Activated T-cell treated with anti-CD3 and anti-CD28 coated beads, Interleukin-2, amount 50 U/mL, for 72 hours (primary cell): Measurements from ENCODE around the gene KRTAP10-9. TPM values are rescaled to one million over a fixed set of nuclear protein-coding genes. Genes with fewer than 3 reads are reported as not detected.
"Not testable (repeated sequence)": the region's sequence is repeated elsewhere in the genome, so short reads cannot be mapped to it uniquely, and the experiment has no call there.

Source experiments
- ATAC-seq, 2 donors: fragments of 150-1000 bp; cut with Tn5 transposase; replicated peaks in 1 of 2; 2 replicates each; pipeline ENCODE4 v1.10.0; 2021; ENCODE audit warnings: moderate library complexity in 2 of 2, mild to moderate bottlenecking in 1 of 2
- DNase-seq, 2 donors: peaks; one replicate each; pipeline ENCODE4 v3.0.0; 2021 to 2022; ENCODE audit warnings: mixed read lengths in 1 of 2
- H3K27ac Mint-ChIP-seq: one replicate; pipeline ENCODE4 v1.8.0; 2022; ENCODE audit warnings: mild to moderate bottlenecking, moderate library complexity, mixed read lengths
- H3K27me3 Mint-ChIP-seq: one replicate; pipeline ENCODE4 v1.8.0; 2022; ENCODE audit warnings: low read depth, mixed read lengths
- H3K36me3 Mint-ChIP-seq, 2 donors: one replicate each; pipeline ENCODE4 v1.8.0; 2022; ENCODE audit warnings: mixed read lengths in 2 of 2, mild to moderate bottlenecking in 1 of 2; ENCODE audit not compliant: insufficient read depth in 2 of 2
- H3K4me1 Mint-ChIP-seq: one replicate; pipeline ENCODE4 v1.8.0; 2022; ENCODE audit warnings: low read depth, mixed read lengths
- H3K4me3 Mint-ChIP-seq, 2 donors: one replicate each; pipeline ENCODE4 v1.8.0; 2022; ENCODE audit warnings: mild to moderate bottlenecking in 2 of 2, mixed read lengths in 2 of 2, moderate library complexity in 2 of 2
- H3K9me3 Mint-ChIP-seq, 2 donors: one replicate each; pipeline ENCODE4 v1.8.0; 2022; ENCODE audit warnings: mixed read lengths in 2 of 2
- total RNA-seq, 2 donors: library from RNA; stranded (reverse); gene quantifications; one replicate each; pipeline ENCODE4 v1.2.3, GENCODE V29; 2022

The KRTAP10-9 gene
- total RNA-seq, 2 donors from 2014 or later, result not detected

GRCh38 chr21:44643741-44644310, 16.9 kb downstream of the KRTAP10-9 start:
- H3K36me3 Mint-ChIP-seq, result peaks cover 16 to 19% of the 10 kb centered on the region in 2 donors
- H3K27me3 Mint-ChIP-seq, result no peaks in the 10 kb centered on the region
- no peaks in the 10 kb centered on the region for H3K4me1 Mint-ChIP-seq
- no peak overlapping the region for H3K4me3 Mint-ChIP-seq
- ATAC-seq (no peak), DNase-seq (no peak)
- H3K9me3 Mint-ChIP-seq, result peaks cover 19 to 21% of the 10 kb centered on the region in 2 donors
- H3K27ac Mint-ChIP-seq, result peak overlapping the region; percentile 87

DNA sequence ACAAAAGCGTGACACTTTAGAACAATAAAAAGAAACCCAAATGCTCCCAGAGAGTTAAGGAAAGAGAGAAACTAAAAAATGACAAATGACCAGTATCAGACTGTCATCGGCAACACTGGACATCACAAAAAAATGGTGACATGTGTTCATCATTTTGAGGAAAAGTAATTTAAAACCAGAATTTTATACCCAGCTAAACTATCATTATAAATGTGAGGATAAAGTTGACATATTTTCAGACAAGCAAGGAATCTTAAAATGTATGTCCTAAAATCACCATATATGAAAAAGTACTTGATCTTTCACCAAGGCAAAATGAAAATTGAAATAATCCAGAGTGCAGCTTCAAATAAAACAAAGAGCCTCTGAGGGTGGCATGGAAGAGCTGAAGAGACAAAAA, 18.0 kb downstream of the KRTAP10-9 start:
- Mint-ChIP-seq H3K9me3 (peaks cover 19 to 21% of the 10 kb centered on the region in 2 donors), H3K36me3 (peaks cover 16 to 19% of the 10 kb centered on the region in 2 donors)

DNA sequence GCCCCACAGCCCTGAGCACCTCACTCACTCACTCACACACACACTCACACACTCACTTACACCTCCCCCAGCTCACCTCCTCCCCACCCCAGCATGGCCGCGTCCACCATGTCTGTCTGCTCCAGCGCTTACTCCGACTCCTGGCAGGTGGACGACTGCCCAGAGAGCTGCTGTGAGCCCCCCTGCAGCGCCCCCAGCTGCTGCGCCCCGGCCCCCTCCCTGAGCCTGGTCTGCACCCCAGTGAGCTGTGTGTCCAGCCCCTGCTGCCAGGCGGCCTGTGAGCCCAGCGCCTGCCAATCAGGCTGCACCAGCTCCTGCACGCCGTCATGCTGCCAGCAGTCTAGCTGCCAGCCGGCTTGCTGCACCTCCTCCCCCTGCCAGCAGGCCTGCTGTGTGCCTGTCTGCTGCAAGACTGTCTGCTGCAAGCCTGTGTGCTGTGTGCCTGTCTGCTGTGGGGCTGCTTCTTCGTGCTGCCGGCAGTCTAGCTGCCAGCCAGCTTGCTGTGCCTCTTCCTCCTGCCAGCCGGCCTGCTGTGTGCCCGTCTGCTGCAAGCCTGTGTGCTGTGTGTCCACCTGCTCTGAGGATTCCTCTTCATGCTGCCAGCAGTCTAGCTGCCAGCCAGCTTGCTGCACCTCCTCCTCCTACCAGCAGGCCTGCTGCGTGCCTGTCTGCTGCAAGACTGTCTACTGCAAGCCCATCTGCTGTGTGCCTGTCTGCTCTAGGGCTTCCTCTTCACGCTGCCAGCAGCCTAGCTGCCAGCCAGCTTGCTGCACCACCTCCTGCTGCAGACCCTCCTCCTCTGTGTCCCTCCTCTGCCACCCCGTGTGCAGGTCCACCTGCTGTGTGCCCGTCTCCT, 19.7 kb downstream of the KRTAP10-9 start, which contains the start of gene KRTAP10-11:
KRTAP10-11 (plus strand) TSS at position 49 of the 856 bp plus-strand sequence; CDS start at position 94, 45 bp downstream.
- Mint-ChIP-seq H3K36me3 (peaks cover 13% of the 10 kb centered on the region in 2 donors), H3K9me3 (peaks cover 13 to 15% of the 10 kb centered on the region in 2 donors)
- not testable (repeated sequence) for H3K27me3 Mint-ChIP-seq, DNase-seq, ATAC-seq, H3K4me1 Mint-ChIP-seq, H3K4me3 Mint-ChIP-seq, H3K27ac Mint-ChIP-seq

More for the DNA sequence above, 18.0 kb downstream of the KRTAP10-9 start:
- Mint-ChIP-seq H3K27ac (peak overlapping the region; percentile 87), H3K4me1 (no peaks in the 10 kb centered on the region), H3K27me3 (no peaks in the 10 kb centered on the region), H3K4me3 (no peak overlapping the region)
- DNase-seq (no peak), ATAC-seq (no peak)

DNA sequence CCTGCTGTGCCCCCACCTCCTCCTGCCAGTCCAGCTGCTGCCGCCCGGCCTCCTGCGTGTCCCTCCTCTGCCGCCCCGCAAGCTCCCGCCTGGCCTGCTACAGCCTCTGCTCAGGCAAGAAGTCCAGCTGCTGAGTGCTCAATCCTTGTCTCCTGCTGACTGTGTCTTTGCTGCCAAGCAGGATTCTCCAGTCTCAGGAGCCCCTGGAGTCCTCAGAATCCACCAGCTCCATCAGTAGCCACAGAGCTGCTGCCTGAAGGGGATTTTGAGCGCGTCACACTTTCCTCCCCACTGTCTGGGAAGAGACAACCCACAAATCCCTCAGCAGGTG, 20.3 kb downstream of the KRTAP10-9 start:
- no peaks in the 10 kb centered on the region for H3K27me3 Mint-ChIP-seq
- H3K4me1 Mint-ChIP-seq, result no peaks in the 10 kb centered on the region
- H3K9me3 Mint-ChIP-seq, result peaks cover 13 to 15% of the 10 kb centered on the region in 2 donors
- DNase-seq (no peak), ATAC-seq (no peak)
- no peak overlapping the region for H3K4me3 Mint-ChIP-seq
- H3K36me3 Mint-ChIP-seq, result peaks cover 13% of the 10 kb centered on the region in 2 donors
- H3K27ac Mint-ChIP-seq, result no peak overlapping the region

GRCh38 chr21:44648557-44649311, 21.8 kb downstream of the KRTAP10-9 start:
- no peak overlapping the region for H3K4me3 Mint-ChIP-seq
- DNase-seq, result no peak
- peaks cover 6% of the 10 kb centered on the region in 2 donors for H3K9me3 Mint-ChIP-seq
- H3K27ac Mint-ChIP-seq, result no peak overlapping the region
- no peaks in the 10 kb centered on the region for H3K27me3 Mint-ChIP-seq
- no peak for ATAC-seq
- peaks cover 13 to 17% of the 10 kb centered on the region in 2 donors for H3K36me3 Mint-ChIP-seq
- peaks cover 3% of the 10 kb centered on the region for H3K4me1 Mint-ChIP-seq

DNA sequence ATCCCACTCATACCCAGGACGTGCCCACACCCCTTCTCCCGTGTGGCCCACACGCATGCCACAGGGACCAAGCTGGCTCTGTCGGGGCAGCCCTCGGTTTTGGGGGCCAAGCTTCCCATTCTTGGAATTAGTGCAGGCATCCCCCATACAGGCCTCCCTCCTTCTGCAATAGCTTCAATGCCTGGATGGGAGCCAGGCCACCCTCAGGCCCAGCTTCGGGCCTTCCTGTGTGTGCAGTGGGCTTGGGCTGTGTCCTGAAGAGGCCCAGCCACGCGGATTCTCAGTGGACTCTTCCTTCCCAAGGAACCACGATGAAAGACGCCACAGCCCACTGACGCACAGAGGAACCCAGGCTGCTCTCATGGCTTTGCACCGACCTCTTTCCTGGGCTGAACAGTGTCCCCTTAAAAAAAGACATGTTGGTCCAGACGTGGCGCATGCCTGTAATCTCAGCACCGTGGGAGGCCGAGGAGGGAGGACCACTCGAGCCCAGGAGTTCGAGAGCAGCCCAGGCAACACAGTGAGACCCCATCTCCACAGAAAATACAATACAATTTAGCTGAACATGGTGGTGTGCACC, 22.7 kb downstream of the KRTAP10-9 start:
- peaks cover 9 to 14% of the 10 kb centered on the region in 2 donors for H3K36me3 Mint-ChIP-seq
- no peak for ATAC-seq
- no peak overlapping the region for H3K27ac Mint-ChIP-seq

GRCh38 chr21:44650265-44650972, 23.5 kb downstream of the KRTAP10-9 start:
- Mint-ChIP-seq H3K27me3 (no peaks in the 10 kb centered on the region), H3K4me3 (no peak overlapping the region), H3K36me3 (peaks cover 7 to 11% of the 10 kb centered on the region in 2 donors), H3K27ac (no peak overlapping the region), H3K9me3 (peaks cover 0 to 2% of the 10 kb centered on the region in 2 donors), H3K4me1 (peaks cover 16% of the 10 kb centered on the region)
- DNase-seq (no peak), ATAC-seq (no peak)

More for the DNA sequence above, 22.7 kb downstream of the KRTAP10-9 start:
- peaks cover 2% of the 10 kb centered on the region in 2 donors for H3K9me3 Mint-ChIP-seq
- no peak overlapping the region for H3K4me3 Mint-ChIP-seq
- no peak for DNase-seq
- H3K27me3 Mint-ChIP-seq, result no peaks in the 10 kb centered on the region
- H3K4me1 Mint-ChIP-seq, result peaks cover 10% of the 10 kb centered on the region

GRCh38 chr21:44650973-44651675, 24.2 kb downstream of the KRTAP10-9 start:
- peaks cover 0 to 4% of the 10 kb centered on the region in 2 donors for H3K9me3 Mint-ChIP-seq
- H3K27ac Mint-ChIP-seq, result peak overlapping the region; percentile 19
- peaks cover 8 to 13% of the 10 kb centered on the region in 2 donors for H3K36me3 Mint-ChIP-seq

DNA sequence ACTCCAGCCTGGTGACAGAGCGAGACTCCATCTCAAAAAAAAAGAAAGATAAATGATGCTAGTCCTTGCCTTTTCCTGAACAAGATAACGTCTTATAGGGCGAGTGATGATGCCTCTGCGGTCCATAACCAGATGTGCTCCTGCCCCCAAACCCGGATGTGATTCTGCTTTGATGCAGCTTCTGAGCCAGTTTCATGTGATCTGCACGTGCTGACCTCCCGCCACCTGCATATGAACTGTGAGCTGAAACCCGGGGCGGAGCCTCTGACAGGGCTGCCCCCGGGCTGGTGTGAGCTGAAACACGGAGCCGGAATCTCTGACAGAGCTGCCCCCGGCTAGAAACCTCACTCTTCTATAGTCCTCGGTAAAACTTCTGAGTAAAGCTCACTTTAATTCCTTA, 26.2 kb downstream of the KRTAP10-9 start:
- Mint-ChIP-seq H3K27ac (no peak overlapping the region), H3K36me3 (peaks cover 22 to 27% of the 10 kb centered on the region in 2 donors), H3K27me3 (no peaks in the 10 kb centered on the region), H3K4me3 (no peak overlapping the region), H3K4me1 (peaks cover 33% of the 10 kb centered on the region), H3K9me3 (peaks cover 7 to 14% of the 10 kb centered on the region in 2 donors)
- no peak for DNase-seq
- no peak for ATAC-seq

More at GRCh38 chr21:44650973-44651675, 24.2 kb downstream of the KRTAP10-9 start:
- Mint-ChIP-seq H3K4me3 (no peak overlapping the region), H3K27me3 (no peaks in the 10 kb centered on the region), H3K4me1 (peaks cover 16% of the 10 kb centered on the region)
- ATAC-seq, result no peak
- DNase-seq, result no peak

DNA sequence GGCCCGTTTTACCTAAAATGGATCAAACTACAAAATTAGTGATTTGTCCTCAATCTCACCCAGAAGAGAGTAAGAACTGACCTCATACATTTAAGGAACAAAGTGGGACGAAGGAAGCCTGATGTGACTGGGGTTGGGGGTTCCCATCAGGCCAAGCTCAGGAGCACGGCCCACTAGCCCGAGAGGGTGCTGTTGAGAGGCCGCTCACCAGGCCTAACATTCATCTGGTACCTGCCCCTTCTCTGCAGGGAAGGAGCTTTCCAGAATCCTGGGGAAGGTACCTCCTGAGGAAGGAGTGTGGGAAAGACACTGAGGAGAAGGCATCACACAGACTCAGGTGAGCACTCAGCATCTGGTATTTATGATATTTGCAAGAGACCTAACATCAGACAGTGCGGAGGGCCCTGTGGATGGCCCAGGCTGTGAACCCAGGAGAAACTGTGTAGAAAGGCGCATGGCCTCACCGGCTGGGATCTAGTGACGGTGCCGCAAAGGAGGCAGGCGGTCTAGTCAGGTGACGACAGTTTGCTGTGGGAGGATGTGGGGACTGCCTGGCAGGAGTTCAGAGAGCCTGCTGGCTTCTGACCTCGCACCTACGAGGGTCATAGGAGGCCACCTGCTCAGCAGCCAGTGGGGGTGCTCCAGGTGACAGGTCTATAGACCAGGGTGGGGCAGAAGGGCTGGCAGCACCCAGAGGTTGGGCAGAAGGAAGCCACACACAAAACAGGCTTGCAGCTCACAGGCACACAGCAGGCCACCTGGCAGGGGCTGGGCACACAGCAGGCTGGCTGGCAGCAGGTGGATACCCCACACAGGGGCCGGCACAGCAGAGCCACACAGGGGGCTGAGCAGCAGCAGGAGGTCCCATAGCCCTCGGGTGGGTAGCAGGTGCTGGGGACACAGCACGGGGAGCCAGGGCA, 27.0 kb downstream of the KRTAP10-9 start:
- peak in 1 of 2 donors; percentile 19 for ATAC-seq

More for the DNA sequence above, 27.0 kb downstream of the KRTAP10-9 start:
- H3K4me3 Mint-ChIP-seq, result peak overlapping the region; percentile 18
- peak overlapping the region; percentile 55 for H3K27ac Mint-ChIP-seq
- peaks cover 41% of the 10 kb centered on the region for H3K4me1 Mint-ChIP-seq
- DNase-seq, result peak in 1 of 2 donors; percentile 21
- no peaks in the 10 kb centered on the region for H3K27me3 Mint-ChIP-seq
- H3K9me3 Mint-ChIP-seq, result peaks cover 7 to 16% of the 10 kb centered on the region in 2 donors
- H3K36me3 Mint-ChIP-seq, result peaks cover 25 to 31% of the 10 kb centered on the region in 2 donors
